Vagina (tissue), 2 donors: ENCODE data around the gene CSNK1A1. TPM values are rescaled to one million over a fixed set of nuclear protein-coding genes. Genes with fewer than 3 reads are reported as not detected.
A peak's percentile ranks its signal among the peaks of the same experiment; 100 is the strongest.
"Not testable (repeated sequence)": the region's sequence is repeated elsewhere in the genome, so short reads cannot be mapped to it uniquely, and the experiment has no call there.

Source experiments
- DNase-seq, 2 donors: peaks; one replicate each; pipeline ENCODE4 v3.0.0-alpha.2; 2017; ENCODE audit errors: extremely low spot score in 2 of 2
- H3K27ac ChIP-seq: fragments of 200-600 bp; sonication (generic); one replicate; pipeline ENCODE4 v1.5.1; 2019
- H3K27me3 ChIP-seq: fragments of 200-600 bp; sonication (generic); one replicate; pipeline ENCODE4 v1.5.1; 2019
- H3K36me3 ChIP-seq, 2 donors: fragments of 200-600 bp; sonication (generic); one replicate each; pipeline ENCODE4 v1.5.1; 2017 to 2019
- H3K4me1 ChIP-seq: fragments of 200-600 bp; sonication (generic); one replicate; pipeline ENCODE4 v1.5.1; 2019
- H3K4me3 ChIP-seq, 2 donors: fragments of 200-600 bp; sonication (generic); 1 replicate in 1 of 2; 2 replicates in 1 of 2; pipeline ENCODE4 v1.5.1; 2016 to 2019
- H3K9me3 ChIP-seq: fragments of 200-600 bp; sonication (generic); one replicate; pipeline ENCODE4 v1.5.1; 2019
- POLR2A ChIP-seq, 2 donors: fragments of 450-650 bp; IDR thresholded peaks; one replicate each; pipeline ENCODE4 v1.6.1; 2017; ENCODE audit warnings: antibody characterized with exemption in 2 of 2, mild to moderate bottlenecking in 2 of 2, moderate library complexity in 2 of 2
- POLR2AphosphoS5 ChIP-seq, 2 donors: sonication (generic); formaldehyde crosslinking; IDR thresholded peaks; one replicate each; pipeline ENCODE4 v1.9.0; 2017; ENCODE audit warnings: antibody characterized with exemption in 2 of 2, mild to moderate bottlenecking in 2 of 2, low read depth in 1 of 2; ENCODE audit not compliant: insufficient read depth in 1 of 2
- intact Hi-C: fragments of 100-400 bp; cut with DNase I; formaldehyde crosslinking; loops from one replicate; pipeline ENCODE4 v1.15.1; 2023
- total RNA-seq: library from RNA; depleted of rRNA; stranded (reverse); fragments of >200 nt; gene quantifications from one replicate; pipeline ENCODE4 v1.2.3, GENCODE V29; 2016
- TF ChIP-seq, protein P1 (sequence below), 3 experiments: fragments of 450-650 bp in 2 of 3; fragments of 200-600 bp in 1 of 3; sonication (generic) in 1 of 3; IDR thresholded peaks; one replicate each; pipeline ENCODE4 v1.5.1; 2017 to 2019; ENCODE audit warnings: antibody characterized with exemption in 3 of 3, mild to moderate bottlenecking in 2 of 3, moderate library complexity in 2 of 3

The CSNK1A1 gene
- total RNA-seq, 1 donor from 2014 or later = 223 TPM

DNA sequence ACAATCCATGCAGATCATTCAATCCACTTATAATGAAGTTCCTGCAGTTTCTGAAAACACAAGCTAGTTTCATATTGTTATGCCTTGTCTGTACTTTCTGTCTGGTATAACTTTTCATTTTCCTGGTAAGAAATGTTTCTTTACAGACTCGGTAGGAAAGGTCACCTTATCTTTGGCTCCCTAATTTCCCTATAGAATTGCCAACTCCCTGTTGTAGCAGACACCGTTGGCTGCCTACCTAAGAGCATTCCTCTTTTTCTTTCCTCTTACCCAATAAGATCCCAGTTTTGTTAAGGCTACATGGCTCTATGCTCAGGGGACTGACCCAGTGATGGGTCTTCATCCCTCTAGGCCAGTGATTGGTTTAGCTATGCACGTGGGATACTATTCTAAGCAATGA is 23.9 kb upstream of the CSNK1A1 start:
- intact Hi-C loops = no loop called here
- Histone ChIP-seq H3K27ac (no peak overlapping the region), H3K9me3 (no peaks in the 10 kb centered on the region), H3K4me3 (no peak overlapping the region), H3K36me3 (no peaks in the 10 kb centered on the region), H3K27me3 (no peaks in the 10 kb centered on the region), H3K4me1 (no peaks in the 10 kb centered on the region)
- no peak for DNase-seq
- TF ChIP-seq, protein P1, sequence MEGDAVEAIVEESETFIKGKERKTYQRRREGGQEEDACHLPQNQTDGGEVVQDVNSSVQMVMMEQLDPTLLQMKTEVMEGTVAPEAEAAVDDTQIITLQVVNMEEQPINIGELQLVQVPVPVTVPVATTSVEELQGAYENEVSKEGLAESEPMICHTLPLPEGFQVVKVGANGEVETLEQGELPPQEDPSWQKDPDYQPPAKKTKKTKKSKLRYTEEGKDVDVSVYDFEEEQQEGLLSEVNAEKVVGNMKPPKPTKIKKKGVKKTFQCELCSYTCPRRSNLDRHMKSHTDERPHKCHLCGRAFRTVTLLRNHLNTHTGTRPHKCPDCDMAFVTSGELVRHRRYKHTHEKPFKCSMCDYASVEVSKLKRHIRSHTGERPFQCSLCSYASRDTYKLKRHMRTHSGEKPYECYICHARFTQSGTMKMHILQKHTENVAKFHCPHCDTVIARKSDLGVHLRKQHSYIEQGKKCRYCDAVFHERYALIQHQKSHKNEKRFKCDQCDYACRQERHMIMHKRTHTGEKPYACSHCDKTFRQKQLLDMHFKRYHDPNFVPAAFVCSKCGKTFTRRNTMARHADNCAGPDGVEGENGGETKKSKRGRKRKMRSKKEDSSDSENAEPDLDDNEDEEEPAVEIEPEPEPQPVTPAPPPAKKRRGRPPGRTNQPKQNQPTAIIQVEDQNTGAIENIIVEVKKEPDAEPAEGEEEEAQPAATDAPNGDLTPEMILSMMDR (IDR thresholded peaks at IDR 0.05) = no peak
- TF ChIP-seq POLR2A (IDR thresholded peaks at IDR 0.05) (no peak), POLR2AphosphoS5 (IDR thresholded peaks at IDR 0.05; ENCODE audit: insufficient read depth in 1 of 2, low read depth in 1 of 2) (no peak)

DNA sequence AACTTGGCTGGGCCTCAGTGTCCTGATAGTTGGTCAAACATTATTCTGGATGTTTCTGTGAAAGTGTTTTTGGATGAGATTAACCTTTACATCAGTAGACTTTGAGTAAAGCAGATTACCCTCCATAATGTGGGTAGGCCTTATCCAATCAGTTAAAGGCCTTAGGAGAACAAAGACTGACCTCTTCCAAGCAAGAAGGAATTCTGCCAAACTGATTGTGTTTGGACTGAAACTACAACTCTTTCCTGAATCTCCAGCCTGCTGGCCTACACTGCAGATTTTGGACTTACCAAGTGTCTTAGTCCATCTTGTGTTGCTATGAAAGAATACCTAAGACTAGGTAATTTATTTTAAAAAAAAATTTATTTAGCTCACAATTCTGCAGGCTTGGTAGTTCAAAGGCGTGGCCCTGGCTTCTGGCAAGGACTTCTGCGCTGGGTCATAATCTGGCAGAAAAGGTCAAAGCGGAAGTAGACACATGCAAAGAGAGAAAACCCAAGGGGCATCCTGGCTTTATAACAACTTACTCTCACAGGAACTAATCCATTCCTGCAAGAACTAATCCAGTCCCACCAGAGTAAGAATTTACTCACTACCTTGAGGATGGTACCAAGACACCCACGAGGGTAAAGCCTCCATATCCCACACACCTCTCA is 21.5 kb upstream of the CSNK1A1 start:
- H3K36me3 ChIP-seq = no peaks in the 10 kb centered on the region
- no peaks in the 10 kb centered on the region for H3K4me1 ChIP-seq
- no peak overlapping the region for H3K27ac ChIP-seq
- DNase-seq = no peak
- intact Hi-C loops = no loop called here
- TF ChIP-seq, protein P1 (IDR thresholded peaks at IDR 0.05) = no peak
- no peak overlapping the region for H3K4me3 ChIP-seq
- H3K9me3 ChIP-seq = no peaks in the 10 kb centered on the region
- H3K27me3 ChIP-seq = no peaks in the 10 kb centered on the region

DNA sequence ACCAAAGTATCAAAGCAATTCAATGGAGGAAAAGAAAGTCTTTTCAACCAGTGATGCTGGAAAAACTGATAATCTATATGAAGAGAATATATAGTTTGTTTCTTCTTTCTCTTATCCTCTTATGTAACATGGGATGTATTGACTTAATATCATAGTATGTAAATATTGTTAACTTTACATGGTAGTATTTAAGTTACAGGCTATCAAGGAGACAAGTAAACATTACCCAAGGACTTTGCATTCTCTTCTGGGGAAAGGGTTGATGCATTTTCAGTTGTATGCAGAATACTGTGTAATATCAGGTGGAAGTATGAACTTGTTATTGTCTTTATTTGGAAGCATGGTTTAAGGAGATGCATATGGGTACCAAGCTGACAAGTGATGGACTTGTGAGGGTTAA is 20.9 kb upstream of the CSNK1A1 start:
- no peaks in the 10 kb centered on the region for H3K4me1 ChIP-seq
- H3K4me3 ChIP-seq = no peak overlapping the region
- H3K9me3 ChIP-seq = no peaks in the 10 kb centered on the region
- no peak overlapping the region for H3K27ac ChIP-seq
- intact Hi-C loops = no loop called here
- no peak for TF ChIP-seq POLR2A (IDR thresholded peaks at IDR 0.05)
- no peak for TF ChIP-seq POLR2AphosphoS5 (IDR thresholded peaks at IDR 0.05; ENCODE audit: insufficient read depth in 1 of 2, low read depth in 1 of 2)
- TF ChIP-seq, protein P1 (IDR thresholded peaks at IDR 0.05) = no peak
- no peak for DNase-seq
- H3K36me3 ChIP-seq = no peaks in the 10 kb centered on the region
- H3K27me3 ChIP-seq = no peaks in the 10 kb centered on the region

DNA sequence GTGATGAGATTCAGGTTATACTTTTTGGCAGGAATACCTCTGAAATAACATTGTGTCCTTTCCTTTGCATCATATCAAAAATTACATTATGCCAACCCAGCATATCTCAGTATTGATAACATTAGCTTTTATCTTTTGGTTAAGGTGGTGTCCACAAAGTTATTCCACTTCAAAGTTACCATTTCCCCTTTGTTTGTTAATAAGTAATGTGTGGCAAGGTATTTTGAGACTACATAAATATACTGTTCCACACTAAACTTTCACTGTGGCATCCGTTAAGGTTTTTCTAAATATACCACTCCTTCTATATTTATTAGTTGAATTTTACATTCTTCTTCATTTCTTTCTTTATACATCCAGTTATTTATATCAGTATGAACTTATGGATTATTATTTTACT is 16.0 kb upstream of the CSNK1A1 start:
- no peak for TF ChIP-seq POLR2AphosphoS5 (IDR thresholded peaks at IDR 0.05; ENCODE audit: insufficient read depth in 1 of 2, low read depth in 1 of 2)
- no peak for TF ChIP-seq POLR2A (IDR thresholded peaks at IDR 0.05)
- TF ChIP-seq, protein P1 (IDR thresholded peaks at IDR 0.05) = no peak
- H3K27me3 ChIP-seq = no peaks in the 10 kb centered on the region
- peaks cover 26% of the 10 kb centered on the region for H3K4me1 ChIP-seq
- no peaks in the 10 kb centered on the region for H3K36me3 ChIP-seq
- intact Hi-C loops = loop anchor here (10.0 kb wide), 1 partner anchor 302 kb away; no protein-coding TSS in a partner anchor
- no peak overlapping the region for H3K4me3 ChIP-seq
- no peaks in the 10 kb centered on the region for H3K9me3 ChIP-seq
- no peak for DNase-seq
- H3K27ac ChIP-seq = no peak overlapping the region

DNA sequence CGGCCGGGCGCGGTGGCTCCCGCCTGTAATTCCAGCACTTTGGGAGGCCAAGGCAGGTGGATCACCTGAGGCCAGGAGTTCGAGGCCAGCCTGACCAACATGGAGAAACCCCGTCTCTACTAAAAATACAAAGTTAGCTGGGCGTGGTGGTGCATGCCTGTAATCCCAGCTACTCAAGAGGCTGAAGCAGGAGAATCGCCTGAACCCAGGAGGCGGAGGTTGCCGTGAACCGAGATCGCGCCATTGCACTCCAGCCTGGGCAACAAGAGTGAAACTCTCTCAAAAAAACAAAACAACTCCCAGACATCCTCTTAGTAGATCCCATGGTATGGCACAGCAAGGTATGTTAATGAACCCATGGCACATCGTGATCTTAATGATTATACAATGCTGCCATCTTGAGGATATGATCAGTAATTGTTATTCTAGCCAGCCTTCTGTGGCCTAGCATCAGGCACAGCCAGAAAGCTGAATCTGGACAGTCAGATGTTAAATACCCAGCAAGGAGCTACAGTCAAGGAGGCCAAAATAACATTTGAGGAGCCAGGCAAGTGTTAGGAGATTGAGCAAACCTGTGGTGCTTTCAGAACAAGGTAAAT is 13.4 kb upstream of the CSNK1A1 start:
- not testable (repeated sequence) for H3K4me3 ChIP-seq, H3K27ac ChIP-seq, H3K27me3 ChIP-seq, H3K36me3 ChIP-seq, H3K9me3 ChIP-seq
- intact Hi-C loops = loop anchor here (5.0 to 10.0 kb wide), 2 partner anchors 122 to 300 kb away; no protein-coding TSS in a partner anchor
- DNase-seq = peak in 1 of 2 donors; percentile 77
- peak; percentile 32 to 47 for TF ChIP-seq POLR2AphosphoS5 (IDR thresholded peaks at IDR 0.05; ENCODE audit: insufficient read depth in 1 of 2, low read depth in 1 of 2)
- TF ChIP-seq, protein P1 (IDR thresholded peaks at IDR 0.05) = peak; percentile 64 to 74 (median 66)
- peaks cover 42% of the 10 kb centered on the region for H3K4me1 ChIP-seq
